GM18498 (cell line): ENCODE measurements around the gene ANKZF1.

ENCODE experiments used
- ATAC-seq: cut with Tn5 transposase; IDR thresholded peaks from one replicate; pipeline ENCODE4 v1.9.1; 2021; ENCODE audit warnings: mild to moderate bottlenecking, moderate library complexity; ENCODE audit not compliant: unreplicated experiment

ANKZF1 gene

GRCh38 chr2:219207134-219207883, 22.3 kb upstream of the ANKZF1 start:
- ATAC-seq = no peak

GRCh38 chr2:219207884-219208740, 21.5 kb upstream of the ANKZF1 start:
- ATAC-seq = no peak

- ATAC-seq = no peak
Observed at GRCh38 chr2:219209236-219210195, 20.1 kb upstream of the ANKZF1 start.

DNA sequence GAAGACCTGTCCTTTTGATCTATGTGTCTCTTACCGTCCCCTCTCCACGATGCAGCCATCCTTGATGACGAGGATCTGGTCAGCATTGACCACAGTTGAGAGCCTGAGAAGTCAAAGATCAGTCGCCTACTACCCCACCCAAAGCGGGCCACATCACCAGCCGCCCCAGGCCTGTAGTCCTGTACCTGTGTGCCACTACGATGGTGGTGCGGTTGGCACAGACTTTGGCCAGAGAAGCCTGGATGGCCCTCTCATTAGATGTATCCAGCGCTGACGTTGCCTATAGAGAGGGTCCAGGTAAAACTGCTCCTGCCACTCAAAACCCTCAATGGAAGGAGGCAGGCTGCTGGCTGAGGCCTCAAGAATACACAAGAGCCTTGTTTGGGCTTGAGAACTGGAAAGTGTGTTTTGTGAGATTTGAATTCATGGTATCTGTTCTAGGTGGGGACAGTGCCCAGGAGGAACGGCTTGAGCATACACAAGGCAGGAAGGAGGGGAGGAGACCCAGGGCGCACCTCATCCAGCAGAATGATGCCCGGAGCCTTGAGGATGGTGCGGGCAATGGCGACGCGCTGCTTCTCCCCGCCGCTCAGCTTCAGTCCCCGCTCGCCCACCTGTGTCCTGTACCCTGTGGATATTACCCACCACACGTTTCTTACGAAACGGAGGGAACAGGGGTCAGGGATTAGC, 19.3 kb upstream of the ANKZF1 start:
- ATAC-seq = no peak

DNA sequence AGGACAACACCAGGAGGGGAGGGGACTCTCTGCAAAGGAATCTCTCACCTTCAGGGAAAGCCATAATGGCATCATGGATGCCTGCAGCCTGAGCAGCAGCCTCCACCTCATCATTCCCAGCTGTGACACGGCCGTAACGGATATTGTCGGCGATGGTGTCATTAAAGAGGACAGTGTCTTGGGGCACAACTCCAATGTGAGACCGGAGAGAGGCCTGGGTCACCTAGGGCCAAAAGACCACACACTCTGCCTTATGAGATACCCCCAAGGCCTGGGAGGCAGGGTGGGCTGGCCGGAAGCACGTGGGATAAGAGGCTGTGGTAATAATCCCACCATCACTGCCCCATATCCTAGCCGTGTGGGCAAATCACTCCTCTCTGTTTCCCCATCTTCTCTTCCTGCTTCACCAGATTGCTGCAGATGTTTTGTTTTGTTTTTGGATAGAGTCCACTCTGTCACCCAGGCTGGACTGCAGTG, 18.7 kb upstream of the ANKZF1 start:
- no peak for ATAC-seq

DNA sequence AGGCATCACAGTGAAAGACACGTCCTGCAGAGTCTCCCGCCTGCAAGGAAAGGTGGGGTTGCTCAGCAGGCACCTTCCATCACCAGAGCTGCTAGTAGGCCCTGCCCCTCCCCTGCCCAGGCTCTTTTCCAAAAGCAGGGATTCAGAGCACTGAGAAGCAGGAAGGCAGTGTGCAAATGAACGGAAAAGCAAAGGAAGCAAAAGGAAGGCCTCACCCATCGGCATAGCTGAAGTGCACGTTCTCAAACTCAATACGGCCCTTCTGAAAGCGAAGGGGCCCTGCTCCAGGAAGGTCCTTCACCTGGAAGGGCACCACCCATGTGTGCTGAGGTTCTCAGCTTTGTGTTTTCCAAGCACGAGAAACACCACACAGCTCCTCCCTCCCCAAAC, 16.6 kb upstream of the ANKZF1 start:
- ATAC-seq = no peak

GRCh38 chr2:219213486-219214071, 16.0 kb upstream of the ANKZF1 start:
- no peak for ATAC-seq

DNA sequence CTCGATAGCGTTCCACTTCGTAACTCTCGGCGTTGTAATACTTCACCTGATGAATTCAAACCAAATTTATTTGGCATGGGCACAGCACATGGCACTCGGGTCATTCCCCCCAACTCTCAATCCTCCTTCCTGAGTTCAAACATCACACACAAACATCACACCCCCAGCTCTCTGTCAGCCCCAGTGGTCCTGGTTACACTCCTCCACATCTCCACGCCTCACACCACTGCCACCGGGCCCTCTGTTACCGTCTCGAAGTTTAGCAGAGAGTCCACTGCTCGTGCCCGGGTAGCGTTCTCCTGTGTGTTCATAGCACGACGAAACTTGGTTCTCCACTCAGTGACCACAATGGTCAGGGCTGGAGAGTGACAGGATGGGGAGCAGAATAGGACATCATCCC, 15.5 kb upstream of the ANKZF1 start:
- ATAC-seq = no peak

GRCh38 chr2:219214786-219215185, 14.8 kb upstream of the ANKZF1 start:
- no peak for ATAC-seq

GRCh38 chr2:219215871-219216534, 13.6 kb upstream of the ANKZF1 start:
- no peak for ATAC-seq

GRCh38 chr2:219216535-219216915, 13.1 kb upstream of the ANKZF1 start:
- no peak for ATAC-seq

- peak; percentile 27 for ATAC-seq
Observed at GRCh38 chr2:219218217-219218731, 11.3 kb upstream of the ANKZF1 start.

- ATAC-seq = peak; percentile 84
Observed at GRCh38 chr2:219218732-219219701, 10.6 kb upstream of the ANKZF1 start, which contains the start of gene ABCB6. TSS of gene ABCB6 (minus strand) at chr2:219218958. CDS start at chr2:219218673, 285 bp downstream.

GRCh38 chr2:219219784-219220532, 9.6 kb upstream of the ANKZF1 start:
- ATAC-seq = no peak

- ATAC-seq = no peak
Observed at GRCh38 chr2:219220652-219221402, 8.8 kb upstream of the ANKZF1 start.

- ATAC-seq = no peak
Observed at GRCh38 chr2:219221957-219222518, 7.6 kb upstream of the ANKZF1 start.
